Activated CD4-positive, alpha-beta T cell treated with anti-CD3 and anti-CD28 coated beads, Interleukin-2, amount 50 U/mL, for 4 hours (primary cell): ENCODE data around the gene DCX.

Source experiments
- DNase-seq, 2 experiments: peaks; one replicate each; pipeline ENCODE4 v3.0.0-alpha.2; 2020

Gene DCX

DNA sequence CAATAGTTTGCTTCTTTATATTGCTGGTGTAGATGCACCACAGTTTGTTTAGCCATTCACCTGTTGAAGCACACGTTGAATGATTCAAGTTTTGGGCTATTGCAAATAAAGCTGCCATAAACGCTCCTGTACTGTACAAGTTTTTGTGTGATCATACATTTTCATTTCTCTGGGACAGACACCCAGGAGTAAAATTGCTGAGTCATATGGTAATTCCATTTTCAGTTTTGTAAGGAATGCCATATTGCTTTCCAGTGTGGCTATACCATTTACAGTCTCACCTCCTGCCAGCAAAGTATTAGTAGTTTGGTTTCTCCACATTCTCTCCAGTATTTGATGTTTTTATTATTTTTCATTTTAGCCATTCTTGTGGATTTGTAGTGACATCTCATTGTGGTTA lies 109.7 kb downstream of the DCX start:
- DNase-seq = no peak

DNA sequence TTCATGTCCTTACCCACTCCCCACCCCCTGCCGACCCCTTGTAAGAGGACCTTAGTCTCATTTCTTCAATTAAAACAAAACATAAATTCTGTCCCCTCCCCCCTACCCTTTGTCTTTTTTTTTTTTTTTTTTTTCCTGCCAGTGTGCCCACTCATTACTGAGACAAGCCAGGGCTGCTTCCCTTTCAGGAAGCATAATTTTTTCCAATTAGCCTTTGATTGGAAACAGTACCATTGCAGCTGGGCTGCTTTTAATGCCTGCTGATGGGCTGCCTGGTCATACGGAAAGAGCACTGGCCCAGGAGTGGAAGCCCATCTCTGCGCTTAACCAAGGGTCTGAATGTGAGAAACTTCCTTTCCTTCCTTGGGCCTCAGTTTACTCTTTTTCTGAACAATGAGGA lies 123.2 kb downstream of the DCX start:
- no peak for DNase-seq

DNA sequence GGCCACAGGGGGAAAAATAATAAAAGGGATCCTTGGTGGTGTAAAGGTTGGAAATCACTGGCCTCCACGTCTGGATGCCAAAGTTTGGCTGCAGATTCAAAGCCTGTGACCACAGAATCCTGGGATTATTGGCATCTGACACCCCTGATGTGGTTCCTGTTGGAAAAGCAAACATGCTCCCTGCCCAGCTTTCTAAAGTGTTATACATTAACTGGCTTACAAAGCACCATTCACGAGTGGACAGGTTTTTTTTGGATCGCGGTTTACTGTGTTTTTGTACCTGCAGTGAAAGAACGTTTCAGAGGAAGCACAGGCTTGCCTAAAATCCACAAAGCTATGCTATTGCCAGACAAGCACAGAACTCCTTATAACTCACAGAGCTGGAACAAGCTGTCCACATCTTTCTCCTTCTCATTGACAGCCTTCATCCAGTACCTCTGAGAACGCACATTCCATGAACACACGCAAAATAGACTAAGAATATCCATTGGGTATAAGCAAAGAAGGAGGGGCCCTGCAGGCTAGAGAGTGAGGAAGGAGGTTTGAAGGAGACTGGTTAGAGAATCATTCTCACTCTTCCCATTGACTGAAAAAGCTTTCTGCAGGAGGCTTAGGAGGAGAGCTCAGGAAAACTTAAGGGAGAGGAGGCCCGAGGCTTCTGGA lies 127.2 kb downstream of the DCX start:
- no peak for DNase-seq

DNA sequence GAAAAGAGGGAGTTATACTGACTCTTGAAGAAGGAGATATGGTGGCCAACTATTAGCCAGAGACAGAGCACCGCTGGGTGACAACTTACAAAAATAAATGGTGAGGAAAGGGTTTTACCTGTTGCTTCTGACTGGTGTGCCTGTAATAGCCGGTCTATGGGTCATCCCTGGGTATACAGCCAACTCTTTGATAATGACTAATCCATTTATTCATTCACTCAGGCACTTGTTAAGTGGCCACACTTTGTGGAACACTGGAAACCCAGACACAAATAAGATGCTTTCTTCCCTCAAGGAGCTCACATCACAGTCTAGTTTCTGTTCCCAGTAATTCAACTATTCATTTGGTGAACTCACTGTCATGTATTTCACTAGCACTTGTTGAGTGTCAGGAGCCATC lies 128.5 kb downstream of the DCX start:
- DNase-seq = no peak

DNA sequence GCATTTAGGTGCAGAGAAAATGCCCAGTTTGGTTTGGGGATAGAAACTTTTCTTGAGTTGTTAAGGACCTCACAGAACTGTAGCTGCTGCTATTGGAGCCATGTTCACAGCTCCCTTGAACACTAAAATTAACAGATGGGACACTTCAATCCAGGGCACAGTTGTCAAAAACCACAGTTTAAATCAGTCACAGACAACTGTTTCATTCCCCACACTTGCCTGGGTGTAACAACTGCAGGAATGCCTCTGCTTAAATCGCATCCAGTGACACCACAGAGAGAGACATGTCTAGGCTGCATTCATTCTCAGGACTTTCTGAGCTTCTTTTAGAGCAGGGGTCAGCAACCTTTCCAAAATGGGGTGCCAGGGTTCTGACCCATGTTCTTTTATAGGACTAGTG lies 129.0 kb downstream of the DCX start:
- DNase-seq = no peak

DNA sequence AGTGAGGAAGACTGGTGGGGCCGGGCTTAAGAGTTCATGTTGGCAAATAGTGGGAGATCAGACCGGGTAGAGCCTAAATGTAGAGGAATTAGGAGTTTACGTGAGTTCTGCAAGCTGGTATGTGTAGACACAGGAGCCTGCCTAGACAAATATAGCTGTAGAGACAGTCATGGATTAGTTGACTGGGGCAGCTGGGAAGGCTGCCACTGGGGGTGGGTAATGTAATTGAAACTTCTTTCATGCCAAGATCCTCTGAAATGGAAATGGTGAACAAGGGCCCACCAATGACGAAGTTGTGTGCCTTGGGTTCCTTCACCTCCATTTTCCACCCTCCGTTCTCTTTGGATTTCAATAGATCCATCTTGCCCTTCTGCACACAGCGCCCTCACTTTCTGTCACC lies 129.9 kb downstream of the DCX start:
- DNase-seq = no peak

DNA sequence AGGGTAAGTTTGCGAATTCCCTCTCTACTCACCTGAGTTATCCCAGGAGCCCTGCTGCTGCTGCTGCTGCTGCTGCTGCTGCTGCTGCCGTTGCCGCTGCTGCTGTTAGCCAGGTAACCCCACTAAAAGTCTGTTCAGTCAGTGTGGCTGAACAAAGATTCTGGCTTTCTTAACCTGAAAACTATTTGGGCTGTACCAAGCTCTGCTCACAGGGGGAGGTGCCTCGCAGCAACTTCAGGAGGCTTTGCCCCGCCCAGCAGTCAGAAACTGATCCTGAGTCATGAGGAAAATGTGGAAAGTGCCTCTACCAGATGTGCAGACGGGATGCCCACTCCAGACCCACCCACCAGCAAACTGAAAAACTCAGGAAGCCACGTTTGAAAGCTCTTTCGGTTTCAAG lies 141.7 kb downstream of the DCX start, which contains the start of gene CAPN6:
TSS of gene CAPN6 (minus strand) at position 145 of the 400 bp plus-strand sequence. CDS start 6,547 bp downstream, outside the sequence.
- no peak for DNase-seq

DNA sequence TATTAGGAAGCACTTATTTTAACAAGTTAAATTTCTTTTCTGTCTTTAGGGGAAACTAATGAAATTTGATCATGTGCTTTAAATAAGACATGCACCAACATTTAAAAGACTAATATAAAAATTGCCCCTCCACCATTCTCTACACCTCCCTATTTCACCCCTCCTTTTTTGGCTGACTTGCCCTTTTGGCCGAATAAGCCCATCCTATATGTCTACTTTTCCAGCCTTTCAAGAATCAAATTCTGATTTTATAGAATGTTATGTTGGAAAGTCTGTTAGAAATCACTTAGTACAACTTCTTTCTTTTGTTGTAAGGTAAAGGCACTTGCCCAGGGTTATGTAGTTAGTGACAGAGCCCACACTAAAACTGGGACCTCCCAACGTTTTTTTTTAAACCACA lies 143.5 kb downstream of the DCX start:
- DNase-seq = no peak

DNA sequence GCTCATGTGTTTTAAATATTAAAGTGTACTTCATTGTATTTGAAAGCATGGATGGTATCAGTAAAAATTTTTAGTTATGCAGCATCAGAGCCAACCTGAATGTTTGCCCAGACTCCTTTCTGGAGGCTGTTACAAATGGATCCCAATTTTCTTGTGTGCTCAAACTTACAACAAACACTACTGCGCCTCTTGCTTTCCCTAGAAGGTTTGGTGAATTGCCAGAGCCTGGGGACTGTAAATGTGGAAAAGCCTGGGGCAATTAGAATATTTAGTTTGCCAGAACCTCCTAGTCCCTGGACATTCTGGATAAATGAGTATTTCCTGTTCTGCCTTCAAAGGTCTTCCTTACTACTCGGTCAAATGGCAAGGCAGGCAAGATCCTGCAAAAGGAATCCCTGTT lies 146.5 kb downstream of the DCX start:
- DNase-seq = no peak

DNA sequence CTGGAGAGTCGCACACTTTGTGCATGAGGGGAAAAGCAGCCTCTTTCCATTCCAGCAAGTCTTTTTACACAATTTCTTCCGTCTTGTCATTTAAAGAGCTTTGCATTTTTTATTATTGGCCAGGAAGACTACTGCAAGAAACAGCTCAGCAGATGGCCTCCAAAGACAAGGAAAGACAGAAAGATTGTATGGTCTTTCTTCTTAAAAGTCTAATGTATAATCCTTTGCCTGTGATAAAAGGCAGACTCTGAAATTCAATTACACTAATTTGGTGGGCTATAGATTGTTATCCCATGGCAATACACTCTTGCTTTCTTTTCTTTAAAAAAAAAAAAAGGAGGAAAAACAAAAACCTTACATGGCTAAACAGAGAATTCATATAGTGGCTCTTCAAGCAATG lies 147.6 kb downstream of the DCX start:
- DNase-seq = no peak

DNA sequence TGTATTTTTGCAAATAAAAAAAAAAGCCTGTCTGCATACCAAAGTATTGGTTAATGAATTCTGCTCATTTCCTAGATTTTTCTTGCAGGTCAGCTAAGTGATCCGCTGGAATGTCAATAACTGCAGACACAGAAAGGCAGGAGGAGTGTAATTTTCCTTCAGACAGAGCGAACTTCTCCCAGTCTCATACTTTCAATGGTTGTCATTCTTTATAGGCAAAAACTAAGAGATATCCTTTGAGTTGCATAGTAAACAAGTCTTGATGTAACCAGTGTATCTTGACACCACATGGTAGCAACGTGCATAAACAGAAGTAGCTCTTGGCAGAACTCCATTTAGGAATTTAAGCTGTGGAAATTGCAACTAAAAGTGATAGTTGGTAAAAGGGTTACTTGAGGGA lies 149.9 kb downstream of the DCX start:
- no peak for DNase-seq

DNA sequence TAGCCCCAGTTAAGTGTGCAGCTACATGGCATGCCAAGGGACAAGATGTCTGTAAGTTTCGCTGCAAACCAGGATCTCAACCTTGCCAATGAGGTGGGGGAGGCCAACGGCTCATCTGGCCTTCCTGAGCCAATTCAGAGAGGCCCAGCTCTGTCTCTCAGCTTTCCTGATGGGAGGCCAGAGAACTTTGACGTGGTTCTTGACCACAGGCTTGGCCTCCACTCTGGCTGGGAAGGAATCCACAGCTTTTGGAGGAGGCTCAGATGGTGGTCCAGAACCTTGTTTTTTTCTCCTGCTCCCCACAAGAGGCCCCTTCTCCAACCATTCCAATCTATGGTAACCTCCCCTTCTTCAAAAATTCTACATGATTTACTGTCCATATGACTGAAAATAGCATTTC lies 151.5 kb downstream of the DCX start:
- no peak for DNase-seq

DNA sequence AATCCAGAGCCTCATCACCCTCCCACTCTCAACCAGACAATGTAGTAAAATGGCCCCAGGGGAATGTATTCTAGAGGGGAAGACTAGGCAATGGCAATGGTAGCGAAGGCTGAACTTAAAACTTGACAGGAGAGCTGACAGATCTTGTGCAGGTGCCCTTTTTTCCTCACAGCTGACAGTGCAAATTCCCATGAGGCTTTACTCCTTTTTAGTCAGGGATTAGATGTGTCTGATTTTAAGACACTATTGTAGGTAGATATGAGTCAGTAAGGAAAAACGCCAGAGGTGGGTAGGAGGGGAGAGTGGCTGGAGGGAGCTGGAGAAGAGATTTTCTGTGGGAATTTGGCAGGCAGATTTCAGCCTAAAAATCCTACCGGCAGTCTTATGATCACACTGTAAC lies 152.4 kb downstream of the DCX start:
- no peak for DNase-seq

DNA sequence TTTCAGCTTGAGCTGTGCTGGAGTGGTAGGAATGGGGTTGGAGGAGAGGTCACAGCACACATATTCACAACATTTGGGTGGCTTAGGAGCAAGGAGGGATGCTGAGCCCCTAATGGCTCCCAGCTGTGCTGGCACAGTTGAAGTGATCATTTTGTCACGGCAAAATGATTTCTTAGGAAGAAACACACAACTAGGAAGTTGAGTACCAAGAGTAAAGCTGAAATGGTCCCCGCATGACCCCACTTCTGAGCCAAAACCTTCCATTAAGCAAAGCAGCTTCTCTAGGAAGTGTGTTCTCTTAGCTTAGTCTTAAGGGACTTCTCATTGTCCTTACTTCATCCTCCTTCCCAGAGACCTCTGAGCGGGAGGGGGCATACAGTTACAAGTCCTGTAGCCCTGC lies 154.3 kb downstream of the DCX start:
- DNase-seq = no peak

DNA sequence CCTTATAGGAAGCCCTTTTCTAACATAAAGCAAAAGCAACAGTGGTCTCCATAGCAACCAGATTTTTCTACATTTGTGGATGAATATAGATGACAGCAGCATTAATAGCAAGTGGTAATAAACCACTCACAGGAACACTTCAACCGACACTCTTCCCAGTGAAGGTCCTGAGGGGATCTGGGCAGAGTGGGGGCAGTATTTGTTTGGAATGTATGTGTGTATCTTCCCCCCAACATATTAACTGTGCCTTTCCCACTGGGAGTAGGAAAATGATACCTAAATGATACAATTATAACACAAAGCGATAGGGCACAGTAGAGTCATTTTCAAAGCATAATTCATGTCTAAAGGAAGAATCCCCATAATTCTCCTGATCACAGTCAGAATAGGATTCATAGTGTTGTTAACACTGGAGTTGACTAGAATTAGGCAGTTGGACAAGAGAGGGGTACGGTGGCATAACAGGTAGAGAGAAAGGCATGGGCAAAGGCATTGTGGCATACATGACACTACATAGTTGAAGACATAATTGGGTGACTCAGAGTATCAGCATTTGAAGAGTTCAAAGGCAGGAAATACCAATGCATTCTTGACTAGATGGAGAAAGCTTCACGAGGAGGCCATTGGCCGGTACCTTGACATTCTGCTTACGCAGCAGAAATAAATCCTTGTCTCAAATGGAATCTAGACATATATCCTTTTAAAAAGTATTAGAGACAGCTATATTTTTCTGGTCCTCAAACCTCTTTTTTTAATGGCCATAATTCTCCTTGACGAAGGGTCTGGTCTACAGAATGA lies 156.9 kb downstream of the DCX start:
- no peak for DNase-seq

DNA sequence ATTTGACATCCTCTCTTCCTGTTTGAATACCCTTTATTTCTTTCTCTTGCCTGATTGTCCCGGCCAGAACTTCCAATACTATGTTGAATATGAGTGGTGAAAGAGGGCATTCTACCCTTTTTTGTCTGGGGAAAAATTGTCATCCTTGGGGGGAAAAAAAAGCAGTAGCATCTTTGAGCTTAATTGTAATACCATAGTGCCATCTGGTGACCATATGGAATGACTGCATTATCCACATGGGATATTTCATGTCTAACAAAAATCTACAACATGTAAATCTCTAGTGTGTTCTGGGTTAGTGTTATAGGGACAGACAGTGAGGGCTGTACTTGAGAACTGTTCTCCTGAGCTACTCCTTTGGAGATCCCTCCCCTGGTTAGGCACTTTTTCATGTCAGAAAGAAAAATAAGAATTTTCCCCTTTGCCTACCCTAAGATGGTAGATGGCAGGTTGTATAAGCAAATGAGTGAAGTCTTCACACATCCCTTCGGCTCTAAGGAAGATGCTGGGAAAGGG lies 167.7 kb downstream of the DCX start:
- no peak for DNase-seq
